Trophoblast cell (in vitro differentiated cells and primary cell): ENCODE results near the gene PHKG2. TPM values are rescaled to one million over a fixed set of nuclear protein-coding genes. Genes with fewer than 3 reads are reported as not detected.

Experiments used
- DNase-seq, 2 donors: peaks; one replicate each; pipeline ENCODE4 v3.0.0-alpha.2; 2016
- H2AFZ ChIP-seq: 2 replicates; pipeline ENCODE4 v1.6.1; 2013; ENCODE audit warnings: low read length, moderate library complexity, mild to moderate bottlenecking; ENCODE audit not compliant: insufficient read depth, poor library complexity
- H2AK5ac ChIP-seq: 2 replicates; pipeline ENCODE4 v1.6.1; 2013; ENCODE audit warnings: mild to moderate bottlenecking, low read length
- H2BK120ac ChIP-seq: 2 replicates; pipeline ENCODE4 v1.6.1; 2013; ENCODE audit warnings: low read length, mild to moderate bottlenecking, moderate library complexity; ENCODE audit not compliant: insufficient read depth, poor library complexity
- H2BK12ac ChIP-seq: 2 replicates; pipeline ENCODE4 v1.6.1; 2013; ENCODE audit warnings: mild to moderate bottlenecking, low read length, moderate library complexity
- H2BK5ac ChIP-seq: 2 replicates; pipeline ENCODE4 v1.6.1; 2013; ENCODE audit warnings: low read length, low read depth, moderate library complexity, mild to moderate bottlenecking; ENCODE audit not compliant: poor library complexity
- H3K14ac ChIP-seq: 2 replicates; pipeline ENCODE4 v1.6.1; 2013; ENCODE audit warnings: mild to moderate bottlenecking, low read length
- H3K18ac ChIP-seq: 2 replicates; pipeline ENCODE4 v1.6.1; 2013; ENCODE audit warnings: mild to moderate bottlenecking, low read length
- H3K23ac ChIP-seq: 2 replicates; pipeline ENCODE4 v1.6.1; 2013; ENCODE audit warnings: low read length
- H3K27ac ChIP-seq: 2 replicates; pipeline ENCODE4 v1.5.1; 2013; ENCODE audit warnings: low read depth, mild to moderate bottlenecking, inconsistent platforms, low read length, moderate library complexity
- H3K27me3 ChIP-seq: 2 replicates; pipeline ENCODE4 v1.6.1; 2013; ENCODE audit warnings: inconsistent platforms, mild to moderate bottlenecking, low read length, moderate library complexity; ENCODE audit not compliant: insufficient read depth
- H3K36me3 ChIP-seq, 2 experiments: 1 replicate in 1 of 2; 2 replicates in 1 of 2; pipeline ENCODE4 v1.6.1; 2013; ENCODE audit warnings: low read length in 2 of 2, mild to moderate bottlenecking in 2 of 2, moderate library complexity in 1 of 2; ENCODE audit not compliant: insufficient read depth in 2 of 2, control insufficient read depth in 1 of 2
- H3K4ac ChIP-seq: 2 replicates; pipeline ENCODE4 v1.6.1; 2013; ENCODE audit warnings: low read depth, mild to moderate bottlenecking, low read length, moderate library complexity
- H3K4me1 ChIP-seq, 2 experiments: 1 replicate in 1 of 2; 2 replicates in 1 of 2; pipeline ENCODE4 v1.6.1; 2013; ENCODE audit warnings: low read length in 2 of 2, mild to moderate bottlenecking in 2 of 2, moderate library complexity in 1 of 2; ENCODE audit not compliant: insufficient read depth in 2 of 2, control insufficient read depth in 1 of 2
- H3K4me2 ChIP-seq: 2 replicates; pipeline ENCODE4 v1.6.1; 2013; ENCODE audit warnings: inconsistent platforms, mild to moderate bottlenecking, low read length, moderate library complexity
- H3K4me3 ChIP-seq: 2 replicates; pipeline ENCODE4 v1.5.1; 2013; ENCODE audit warnings: mild to moderate bottlenecking, low read depth, low read length, inconsistent platforms
- H3K79me1 ChIP-seq: one replicate; pipeline ENCODE4 v1.6.1; 2013; ENCODE audit warnings: low read length
- H3K79me2 ChIP-seq: 2 replicates; pipeline ENCODE4 v1.6.1; 2013; ENCODE audit warnings: low read length, mild to moderate bottlenecking; ENCODE audit not compliant: control insufficient read depth, insufficient read depth, poor library complexity
- H3K9ac ChIP-seq: 2 replicates; pipeline ENCODE4 v1.6.1; 2013; ENCODE audit warnings: mild to moderate bottlenecking, low read length
- H3K9me3 ChIP-seq: 2 replicates; pipeline ENCODE4 v1.6.1; 2013; ENCODE audit warnings: low read depth, mild to moderate bottlenecking, control low read depth, inconsistent platforms, low read length; ENCODE audit not compliant: insufficient read depth
- H4K12ac ChIP-seq: 2 replicates; pipeline ENCODE4 v1.6.1; 2013; ENCODE audit warnings: low read depth, mild to moderate bottlenecking, low read length, moderate library complexity
- H4K8ac ChIP-seq: 2 replicates; pipeline ENCODE4 v1.6.1; 2013; ENCODE audit warnings: low read depth, mild to moderate bottlenecking, low read length, moderate library complexity
- H4K91ac ChIP-seq: one replicate; pipeline ENCODE4 v1.6.1; 2013; ENCODE audit warnings: low read depth, mild to moderate bottlenecking, low read length, moderate library complexity
- whole genome bisulfite sequencing: extraction: QIAGEN DNeasy Blood & Tissue Kit; methylation state at CpG from one replicate; pipeline ENCODE4 v1.1.7; 2013; ENCODE audit warnings: missing lambda C conversion rate; ENCODE audit not compliant: insufficient read length, insufficient coverage; ENCODE audit errors: extremely low coverage; 5-methylcytosine and 5-hydroxymethylcytosine counted together
- polyA plus RNA-seq: library from polyadenylated mRNA; stranded (reverse); fragments of 200-250 nt; gene quantifications from 2 replicates; pipeline ENCODE4 v1.2.3, GENCODE V29; 2013

The PHKG2 gene
- 109 and 119 TPM in 2 replicates for polyA plus RNA-seq

DNA sequence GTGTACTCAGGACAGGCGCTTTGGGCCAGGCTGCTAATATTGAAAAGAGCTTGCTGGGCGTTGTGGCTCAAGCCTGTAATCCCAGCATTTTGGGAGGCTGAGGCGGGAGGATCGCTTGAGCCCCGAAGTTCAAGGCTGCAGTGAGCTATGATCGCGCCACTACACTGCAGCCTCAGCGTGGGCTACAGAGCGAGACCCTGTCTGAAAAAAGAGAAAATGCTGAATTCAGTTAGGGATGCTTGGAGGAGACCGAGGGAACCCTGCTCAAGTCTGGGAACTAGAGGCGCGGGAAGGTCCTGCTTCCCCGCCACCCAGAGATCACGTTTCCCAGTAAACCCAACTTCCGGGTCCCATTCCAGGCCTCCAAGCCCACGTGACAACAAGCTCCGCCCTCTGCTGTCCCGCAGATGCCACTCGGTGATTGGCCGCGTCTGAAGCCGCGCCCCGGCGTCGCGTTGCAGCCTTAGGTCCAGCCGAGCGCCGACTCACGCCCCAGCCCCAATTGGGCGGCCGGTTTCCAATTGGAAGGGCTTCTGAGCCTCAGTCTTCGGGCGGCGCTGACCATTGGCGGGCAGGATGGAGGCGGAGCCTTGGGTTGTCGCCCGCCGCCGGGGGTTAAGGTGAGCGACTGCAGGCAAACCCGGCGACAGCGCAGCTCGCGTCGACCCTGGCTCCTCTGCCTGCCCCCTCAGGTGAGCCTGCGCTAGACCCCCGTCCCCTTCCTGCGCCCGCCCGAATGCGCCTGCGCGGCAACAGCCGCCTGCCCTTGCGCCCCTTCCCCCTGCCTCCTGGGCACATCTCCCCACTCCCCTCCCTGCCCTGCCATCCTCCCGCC is at the start of gene PHKG2:
Gene PHKG2 (plus strand): TSS at position 627 of the 835 bp plus-strand sequence. CDS start 396 bp downstream, outside the sequence.
- H2BK120ac ChIP-seq, result peak within 1 kb of the TSS; percentile 49
- H3K79me2 ChIP-seq, result peaks cover 8% of the 10 kb centered on the region
- DNase-seq, result peak; percentile 100
- H3K4me3 ChIP-seq, result peak within 1 kb of the TSS; percentile 90
- H3K14ac ChIP-seq, result peak within 1 kb of the TSS; percentile 73
- peak within 1 kb of the TSS; percentile 91 for H4K8ac ChIP-seq
- H2AFZ ChIP-seq, result peak within 1 kb of the TSS; percentile 50
- H3K36me3 ChIP-seq, result peaks cover 27 to 38% of the 10 kb centered on the region in 2 experiments
- H2BK12ac ChIP-seq, result no peak within 1 kb of the TSS
- peak within 1 kb of the TSS; percentile 69 for H4K91ac ChIP-seq
- peak within 1 kb of the TSS; percentile 52 for H2BK5ac ChIP-seq
- peak within 1 kb of the TSS; percentile 84 for H4K12ac ChIP-seq
- H3K4me2 ChIP-seq, result peak within 1 kb of the TSS; percentile 77
- H3K27ac ChIP-seq, result peak within 1 kb of the TSS; percentile 70
- peak within 1 kb of the TSS; percentile 91 for H3K9ac ChIP-seq
- H3K4me1 ChIP-seq, result peaks cover 0 to 4% of the 10 kb centered on the region in 2 experiments
- no CpG with 5 or more reads among the region's 60 CpGs for WGBS
- H2AK5ac ChIP-seq, result peak within 1 kb of the TSS; percentile 16
- peak within 1 kb of the TSS; percentile 65 for H3K4ac ChIP-seq
- H3K27me3 ChIP-seq, result no peaks in the 10 kb centered on the region
- no peak within 1 kb of the TSS for H3K23ac ChIP-seq
- H3K79me1 ChIP-seq, result peaks cover 6% of the 10 kb centered on the region
- peak within 1 kb of the TSS; percentile 72 for H3K18ac ChIP-seq
- no peaks in the 10 kb centered on the region for H3K9me3 ChIP-seq

GRCh38 chr16:30698816-30699614 is 49.2 kb upstream of the PHKG2 start, which contains the start of gene SRCAP:
Gene SRCAP, plus strand, starts transcription at chr16:30699171. Its CDS starts 1,654 bp downstream, at chr16:30700825.
- H3K79me1 ChIP-seq, result peaks cover 14% of the 10 kb centered on the region
- H3K27me3 ChIP-seq, result no peaks in the 10 kb centered on the region
- peak within 1 kb of the TSS; percentile 86 for H3K4me3 ChIP-seq
- peak within 1 kb of the TSS; percentile 98 for H2AK5ac ChIP-seq
- peak within 1 kb of the TSS; percentile 6 for H2BK12ac ChIP-seq
- WGBS, result no CpG with 5 or more reads among the region's 57 CpGs
- peak within 1 kb of the TSS; percentile 100 for H3K9ac ChIP-seq
- no peak within 1 kb of the TSS for H3K23ac ChIP-seq
- H3K27ac ChIP-seq, result peak within 1 kb of the TSS; percentile 100
- peak within 1 kb of the TSS; percentile 100 for H4K8ac ChIP-seq
- peak within 1 kb of the TSS; percentile 89 for H3K4me2 ChIP-seq
- peaks cover 19% of the 10 kb centered on the region for H3K79me2 ChIP-seq
- H2BK120ac ChIP-seq, result peak within 1 kb of the TSS; percentile 100
- H4K12ac ChIP-seq, result peak within 1 kb of the TSS; percentile 100
- H3K4me1 ChIP-seq, result peaks cover 0 to 9% of the 10 kb centered on the region in 2 experiments
- peak within 1 kb of the TSS; percentile 100 for H2BK5ac ChIP-seq
- peak within 1 kb of the TSS; percentile 99 for H2AFZ ChIP-seq
- H3K36me3 ChIP-seq, result peaks cover 23 to 26% of the 10 kb centered on the region in 2 experiments
- H3K4ac ChIP-seq, result peak within 1 kb of the TSS; percentile 97
- H3K18ac ChIP-seq, result peak within 1 kb of the TSS; percentile 97
- peak; percentile 84 to 85 for DNase-seq
- peak within 1 kb of the TSS; percentile 100 for H4K91ac ChIP-seq
- H3K14ac ChIP-seq, result peak within 1 kb of the TSS; percentile 100
- peaks cover 3% of the 10 kb centered on the region for H3K9me3 ChIP-seq

- Histone ChIP-seq H3K23ac (no peak overlapping the region), H2BK120ac (no peak overlapping the region), H3K4me2 (peak overlapping the region; percentile 89), H3K4me1 (peaks cover 0 to 9% of the 10 kb centered on the region in 2 experiments), H2AK5ac (no peak overlapping the region), H3K4me3 (peak overlapping the region; percentile 86), H4K12ac (peak overlapping the region; percentile 63), H4K91ac (peak overlapping the region; percentile 70), H3K79me2 (peaks cover 19% of the 10 kb centered on the region), H2BK5ac (no peak overlapping the region), H3K4ac (peak overlapping the region; percentile 90), H3K27me3 (no peaks in the 10 kb centered on the region), H2AFZ (no peak overlapping the region), H3K79me1 (peaks cover 14% of the 10 kb centered on the region), H3K14ac (peak overlapping the region; percentile 38), H3K27ac (peak overlapping the region; percentile 100), H2BK12ac (no peak overlapping the region), H3K18ac (peak overlapping the region; percentile 80), H3K9ac (peak overlapping the region; percentile 78), H4K8ac (peak overlapping the region; percentile 76), H3K9me3 (peaks cover 3% of the 10 kb centered on the region), H3K36me3 (peaks cover 29 to 32% of the 10 kb centered on the region in 2 experiments)
- WGBS, result no CpG with 5 or more reads among the region's 8 CpGs
- DNase-seq, result no peak
Observed at GRCh38 chr16:30699615-30700099, 48.6 kb upstream of the PHKG2 start.

- peak overlapping the region; percentile 73 for H3K18ac ChIP-seq
- peak overlapping the region; percentile 63 for H4K12ac ChIP-seq
- H3K9me3 ChIP-seq, result peaks cover 3% of the 10 kb centered on the region
- H3K27ac ChIP-seq, result no peak overlapping the region
- H2BK120ac ChIP-seq, result peak overlapping the region; percentile 6
- no peak overlapping the region for H2BK5ac ChIP-seq
- H3K14ac ChIP-seq, result no peak overlapping the region
- DNase-seq, result peak in 1 of 2 donors; percentile 40
- no CpG with 5 or more reads among the region's 9 CpGs for WGBS
- H3K9ac ChIP-seq, result no peak overlapping the region
- H3K23ac ChIP-seq, result no peak overlapping the region
- H3K4me3 ChIP-seq, result no peak overlapping the region
- H4K8ac ChIP-seq, result peak overlapping the region; percentile 29
- no peak overlapping the region for H3K4me2 ChIP-seq
- H2AFZ ChIP-seq, result no peak overlapping the region
- H3K79me1 ChIP-seq, result peaks cover 14% of the 10 kb centered on the region
- H2BK12ac ChIP-seq, result peak overlapping the region; percentile 52
- no peak overlapping the region for H4K91ac ChIP-seq
- H2AK5ac ChIP-seq, result no peak overlapping the region
- H3K4me1 ChIP-seq, result peaks cover 0 to 9% of the 10 kb centered on the region in 2 experiments
- H3K4ac ChIP-seq, result peak overlapping the region; percentile 97
- no peaks in the 10 kb centered on the region for H3K27me3 ChIP-seq
- H3K36me3 ChIP-seq, result peaks cover 36 to 39% of the 10 kb centered on the region in 2 experiments
- peaks cover 19% of the 10 kb centered on the region for H3K79me2 ChIP-seq
Observed at GRCh38 chr16:30700491-30700890, 47.7 kb upstream of the PHKG2 start.
